Neutrophil (primary cell): ENCODE measurements around the gene DMAP1.

Source experiments
- H3K27ac ChIP-seq: fragments of 200-600 bp; sonication (generic); 2 replicates; pipeline ENCODE4 v1.5.1; 2016; ENCODE audit warnings: mild to moderate bottlenecking, moderate library complexity
- H3K27me3 ChIP-seq: fragments of 200-600 bp; sonication (generic); 2 replicates; pipeline ENCODE4 v1.6.0; 2016; ENCODE audit warnings: mild to moderate bottlenecking
- H3K36me3 ChIP-seq: fragments of 200-600 bp; sonication (generic); 2 replicates; pipeline ENCODE4 v1.5.1; 2017
- H3K4me1 ChIP-seq, 2 experiments: fragments of 200-600 bp in 1 of 2; sonication (generic) in 1 of 2; 1 replicate in 1 of 2; 2 replicates in 1 of 2; pipeline versions ENCODE4 v1.5.1 to v1.6.1; 2013 to 2016; ENCODE audit warnings: low read depth in 1 of 2, low read length in 1 of 2, mild to moderate bottlenecking in 1 of 2, moderate library complexity in 1 of 2; ENCODE audit not compliant: control insufficient read depth in 1 of 2, insufficient read depth in 1 of 2
- H3K4me3 ChIP-seq, 2 experiments: fragments of 200-600 bp in 1 of 2; sonication (generic) in 1 of 2; 1 replicate in 1 of 2; 2 replicates in 1 of 2; pipeline ENCODE4 v1.5.1; 2013 to 2016; ENCODE audit warnings: low read depth in 1 of 2, low read length in 1 of 2, mild to moderate bottlenecking in 1 of 2, moderate library complexity in 1 of 2
- H3K9me3 ChIP-seq: fragments of 200-600 bp; sonication (generic); 2 replicates; pipeline ENCODE4 v1.5.1; 2016
- CTCF ChIP-seq: fragments of 200-600 bp; sonication (generic); IDR thresholded peaks from 2 replicates; pipeline ENCODE4 v1.5.1; 2016; ENCODE audit warnings: antibody characterized with exemption

DMAP1 gene

GRCh38 chr1:44208226-44208625 lies 5.0 kb upstream of the DMAP1 start:
- Histone ChIP-seq H3K36me3 (no peaks in the 10 kb centered on the region), H3K27ac (no peak overlapping the region), H3K9me3 (no peaks in the 10 kb centered on the region), H3K4me3 (no peak overlapping the region), H3K27me3 (no peaks in the 10 kb centered on the region), H3K4me1 (peaks cover 7 to 9% of the 10 kb centered on the region in 2 experiments)
- TF ChIP-seq CTCF, result no peak

- no peak for TF ChIP-seq CTCF
- Histone ChIP-seq H3K36me3 (peaks cover 11% of the 10 kb centered on the region), H3K4me1 (peaks cover 14 to 16% of the 10 kb centered on the region in 2 experiments), H3K9me3 (no peaks in the 10 kb centered on the region), H3K27ac (no peak overlapping the region), H3K27me3 (no peaks in the 10 kb centered on the region), H3K4me3 (no peak overlapping the region)
Measured at GRCh38 chr1:44210595-44210994, 2.7 kb upstream of the DMAP1 start.

- H3K9me3 ChIP-seq, result no peaks in the 10 kb centered on the region
- H3K4me3 ChIP-seq, result peak overlapping the region; percentile 71 to 91
- H3K27me3 ChIP-seq, result no peaks in the 10 kb centered on the region
- H3K27ac ChIP-seq, result peak overlapping the region; percentile 71
- H3K36me3 ChIP-seq, result peaks cover 18% of the 10 kb centered on the region
- no peak for TF ChIP-seq CTCF
- H3K4me1 ChIP-seq, result peaks cover 14 to 16% of the 10 kb centered on the region in 2 experiments
Measured at GRCh38 chr1:44212355-44213221, 683 bp upstream of the DMAP1 start.

- H3K36me3 ChIP-seq, result peaks cover 60% of the 10 kb centered on the region
Measured at GRCh38 chr1:44217809-44218410, 4.6 kb downstream of the DMAP1 start.

More at GRCh38 chr1:44217809-44218410, 4.6 kb downstream of the DMAP1 start:
- Histone ChIP-seq H3K27ac (no peak overlapping the region), H3K27me3 (no peaks in the 10 kb centered on the region), H3K9me3 (no peaks in the 10 kb centered on the region), H3K4me1 (peaks cover 8 to 9% of the 10 kb centered on the region in 2 experiments), H3K4me3 (no peak overlapping the region)
- TF ChIP-seq CTCF, result peak; percentile 87
